ENCODE data around the gene OR10V1.
A peak's percentile ranks its signal among the peaks of the same experiment; 100 is the strongest.

Gene OR10V1

DNA sequence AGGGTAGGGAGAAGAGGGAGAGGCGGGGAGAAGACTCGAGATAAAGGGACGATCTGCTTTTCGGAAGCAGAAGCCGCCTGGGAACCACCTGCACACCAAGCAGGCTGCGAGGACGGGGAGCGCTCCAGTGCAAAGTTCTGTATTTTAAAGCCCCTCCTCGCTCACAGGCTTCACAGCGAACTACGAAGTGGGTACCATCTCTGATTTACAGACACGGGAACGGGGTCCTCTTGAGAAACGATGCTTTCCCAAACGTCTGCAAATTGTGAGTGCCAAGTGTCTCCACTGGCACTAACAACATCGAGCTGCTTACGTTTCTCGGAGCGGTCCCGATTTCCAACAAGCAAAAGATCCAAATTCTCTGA, 40.8 kb upstream of the OR10V1 start:
- TF ChIP-seq, protein P1, sequence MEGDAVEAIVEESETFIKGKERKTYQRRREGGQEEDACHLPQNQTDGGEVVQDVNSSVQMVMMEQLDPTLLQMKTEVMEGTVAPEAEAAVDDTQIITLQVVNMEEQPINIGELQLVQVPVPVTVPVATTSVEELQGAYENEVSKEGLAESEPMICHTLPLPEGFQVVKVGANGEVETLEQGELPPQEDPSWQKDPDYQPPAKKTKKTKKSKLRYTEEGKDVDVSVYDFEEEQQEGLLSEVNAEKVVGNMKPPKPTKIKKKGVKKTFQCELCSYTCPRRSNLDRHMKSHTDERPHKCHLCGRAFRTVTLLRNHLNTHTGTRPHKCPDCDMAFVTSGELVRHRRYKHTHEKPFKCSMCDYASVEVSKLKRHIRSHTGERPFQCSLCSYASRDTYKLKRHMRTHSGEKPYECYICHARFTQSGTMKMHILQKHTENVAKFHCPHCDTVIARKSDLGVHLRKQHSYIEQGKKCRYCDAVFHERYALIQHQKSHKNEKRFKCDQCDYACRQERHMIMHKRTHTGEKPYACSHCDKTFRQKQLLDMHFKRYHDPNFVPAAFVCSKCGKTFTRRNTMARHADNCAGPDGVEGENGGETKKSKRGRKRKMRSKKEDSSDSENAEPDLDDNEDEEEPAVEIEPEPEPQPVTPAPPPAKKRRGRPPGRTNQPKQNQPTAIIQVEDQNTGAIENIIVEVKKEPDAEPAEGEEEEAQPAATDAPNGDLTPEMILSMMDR (IDR thresholded peaks at IDR 0.05) = no peak
- H3K36me3 ChIP-seq (ENCODE audit: control insufficient read depth, insufficient read depth, low read length) = no peaks in the 10 kb centered on the region
- no peak overlapping the region for H3K9ac ChIP-seq
- H2AFZ ChIP-seq = peak overlapping the region; percentile 93
- peak overlapping the region; percentile 95 for H3K4me2 ChIP-seq (ENCODE audit: low read length)
- H3K79me2 ChIP-seq = peaks cover 2% of the 10 kb centered on the region
- H3K4me3 ChIP-seq (ENCODE audit: low read depth, low read length) = peak overlapping the region; percentile 74
- no peaks in the 10 kb centered on the region for H3K9me3 ChIP-seq (ENCODE audit: control insufficient read depth, low read length)
- H3K27ac ChIP-seq = peak overlapping the region; percentile 82
- no peaks in the 10 kb centered on the region for H3K27me3 ChIP-seq (ENCODE audit: control insufficient read depth, insufficient read depth, low read length)
- H3K4me1 ChIP-seq = peaks cover 3% of the 10 kb centered on the region

DNA sequence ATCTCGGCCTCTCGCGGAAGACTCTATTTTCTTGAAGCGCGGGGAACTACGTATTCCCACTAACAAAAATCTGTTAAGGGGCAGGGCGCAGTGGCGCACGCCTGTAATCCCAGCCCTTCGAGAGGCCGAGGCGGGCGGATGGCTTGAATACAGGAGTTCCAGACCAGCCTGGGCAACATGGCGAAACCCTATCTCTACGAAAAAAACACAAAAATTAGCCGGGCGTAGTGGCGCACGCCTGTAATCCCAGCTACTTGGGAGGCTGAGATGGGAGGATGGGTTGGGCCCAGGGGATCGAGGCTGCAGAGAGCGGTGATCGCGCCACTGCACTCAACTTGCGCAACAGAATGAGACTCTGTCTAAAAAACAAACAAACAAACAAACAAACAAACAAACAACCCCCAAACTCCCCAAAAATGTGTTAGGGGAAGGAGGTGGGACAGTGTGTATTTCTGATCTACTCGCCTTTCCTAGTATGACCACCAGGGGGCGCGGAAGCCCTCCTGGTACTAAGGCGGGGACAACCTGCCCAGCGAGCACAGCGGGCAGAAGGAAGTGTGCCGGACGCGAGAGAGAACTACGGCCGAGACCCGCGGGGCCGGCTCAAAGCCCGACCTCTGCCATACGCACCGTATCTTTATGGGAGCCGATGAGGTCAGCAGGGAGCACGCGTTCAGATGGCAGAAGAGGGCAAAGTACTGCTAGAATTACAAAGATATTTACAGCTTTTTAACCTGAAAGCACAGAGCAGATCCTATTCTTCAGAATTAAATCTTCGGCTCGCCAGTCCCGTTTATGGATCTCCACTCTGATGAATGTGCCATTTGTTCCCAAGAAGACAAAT, 40.2 kb upstream of the OR10V1 start:
- TF ChIP-seq, protein P1 (IDR thresholded peaks at IDR 0.05) = peak; percentile 87
- Histone ChIP-seq H3K9ac (no peak overlapping the region), H3K27me3 (ENCODE audit: control insufficient read depth, insufficient read depth, low read length) (no peaks in the 10 kb centered on the region), H3K4me3 (ENCODE audit: low read depth, low read length) (peak overlapping the region; percentile 74), H3K4me1 (peaks cover 3% of the 10 kb centered on the region), H2AFZ (peak overlapping the region; percentile 93), H3K27ac (peak overlapping the region; percentile 82), H3K9me3 (ENCODE audit: control insufficient read depth, low read length) (no peaks in the 10 kb centered on the region), H3K79me2 (no peaks in the 10 kb centered on the region), H3K36me3 (ENCODE audit: control insufficient read depth, insufficient read depth, low read length) (no peaks in the 10 kb centered on the region), H3K4me2 (ENCODE audit: low read length) (peak overlapping the region; percentile 95)

DNA sequence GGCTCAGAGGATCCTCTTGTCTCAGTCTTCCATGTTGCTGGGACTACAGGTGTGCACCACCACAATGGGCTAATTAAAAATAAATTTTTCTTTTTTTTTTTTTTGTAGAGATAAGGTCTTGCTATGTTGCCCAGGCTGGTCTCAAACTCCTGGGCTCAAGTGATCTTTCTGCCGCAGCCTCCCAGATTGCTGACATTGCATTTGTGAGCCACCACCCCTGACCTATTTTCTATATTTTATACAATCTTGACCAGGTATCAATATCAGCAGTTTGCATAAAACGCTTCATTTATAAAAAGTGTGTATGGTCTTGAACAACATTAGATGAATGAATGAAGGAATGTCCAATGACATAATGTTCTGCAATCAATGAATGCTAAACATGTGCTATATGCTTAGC, 32.5 kb upstream of the OR10V1 start:
- Histone ChIP-seq H3K4me2 (ENCODE audit: low read length) (no peak overlapping the region), H3K27me3 (ENCODE audit: control insufficient read depth, insufficient read depth, low read length) (no peaks in the 10 kb centered on the region), H2AFZ (no peak overlapping the region), H3K4me3 (ENCODE audit: low read depth, low read length) (no peak overlapping the region), H3K9me3 (ENCODE audit: control insufficient read depth, low read length) (no peaks in the 10 kb centered on the region), H3K27ac (no peak overlapping the region), H3K4me1 (no peaks in the 10 kb centered on the region), H3K36me3 (ENCODE audit: control insufficient read depth, insufficient read depth, low read length) (no peaks in the 10 kb centered on the region), H3K9ac (no peak overlapping the region), H3K79me2 (no peaks in the 10 kb centered on the region)
- TF ChIP-seq, protein P1 (IDR thresholded peaks at IDR 0.05) = no peak

DNA sequence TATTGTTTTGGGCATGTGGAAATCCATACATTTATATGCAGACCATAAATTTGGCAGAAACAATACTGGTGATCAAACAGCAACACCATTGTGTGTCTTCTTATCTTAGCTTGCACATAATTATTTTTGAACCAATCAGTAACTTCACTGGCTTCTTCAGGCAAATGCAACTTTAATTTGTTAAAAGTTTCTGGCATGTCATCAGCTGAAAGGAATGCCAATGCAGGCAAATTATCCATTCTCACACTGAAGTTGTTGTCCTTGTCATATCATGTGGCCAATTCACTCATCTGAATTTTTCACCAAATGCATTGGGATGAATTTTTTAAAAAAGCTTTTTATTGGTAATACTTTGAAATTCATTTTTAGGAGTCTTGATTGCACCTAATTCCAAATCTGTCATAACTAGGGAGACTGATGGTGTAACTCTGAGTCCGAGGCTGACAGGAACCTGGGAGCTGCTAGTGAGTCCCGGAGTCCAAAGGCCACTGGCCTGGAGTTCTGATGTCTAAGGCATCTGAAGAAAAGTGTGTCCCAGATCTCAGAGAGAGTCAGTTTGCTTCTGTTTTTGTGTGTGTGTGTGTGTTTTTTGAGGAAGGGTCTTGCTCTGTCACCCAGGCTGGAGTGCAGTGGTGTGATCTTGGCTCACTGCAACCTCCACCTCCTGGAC, 17.4 kb upstream of the OR10V1 start:
- H3K27me3 ChIP-seq (ENCODE audit: control insufficient read depth, insufficient read depth, low read length) = no peaks in the 10 kb centered on the region
- no peaks in the 10 kb centered on the region for H3K4me1 ChIP-seq
- no peak overlapping the region for H3K27ac ChIP-seq
- H3K9ac ChIP-seq = no peak overlapping the region
- H3K36me3 ChIP-seq (ENCODE audit: control insufficient read depth, insufficient read depth, low read length) = no peaks in the 10 kb centered on the region
- H3K4me2 ChIP-seq (ENCODE audit: low read length) = no peak overlapping the region
- no peak overlapping the region for H3K4me3 ChIP-seq (ENCODE audit: low read depth, low read length)
- no peaks in the 10 kb centered on the region for H3K9me3 ChIP-seq (ENCODE audit: control insufficient read depth, low read length)
- no peaks in the 10 kb centered on the region for H3K79me2 ChIP-seq
- H2AFZ ChIP-seq = no peak overlapping the region
- TF ChIP-seq, protein P1 (IDR thresholded peaks at IDR 0.05) = no peak

All from parathyroid adenoma (tissue), 2 donors.